GM12878 (cell line): Measurements from ENCODE around the gene AP1M2. TPM values are rescaled to one million over a fixed set of nuclear protein-coding genes. Genes with fewer than 3 reads are reported as not detected.

Source experiments
- ATF7 ChIP-seq: fragments of 450-650 bp; IDR thresholded peaks from 2 replicates; pipeline ENCODE4 v1.6.1; 2016; ENCODE audit warnings: low read depth, mild to moderate bottlenecking
- BHLHE40 ChIP-seq, 2 experiments: fragments of 450-650 bp in 1 of 2; IDR thresholded peaks; 2 replicates each; pipeline ENCODE4 v1.6.1; 2011 to 2017; ENCODE audit warnings: low read depth in 2 of 2, borderline replicate concordance in 1 of 2, improper control_type of control experiment in 1 of 2, low read length in 1 of 2, mild to moderate bottlenecking in 1 of 2
- CBX5 ChIP-seq: sonication (generic); IDR thresholded peaks from 2 replicates; pipeline ENCODE4 v1.6.1; 2016; ENCODE audit warnings: low read depth, moderate library complexity, mild to moderate bottlenecking, inconsistent platforms
- CHD1 ChIP-seq: IDR thresholded peaks from 2 replicates; pipeline ENCODE4 v1.6.1; 2012; ENCODE audit warnings: low read depth, low read length, improper control_type of control experiment
- EED ChIP-seq: sonication (generic); IDR thresholded peaks from 2 replicates; pipeline ENCODE4 v1.6.1; 2016; ENCODE audit warnings: antibody characterized with exemption, low read depth
- ETV6 ChIP-seq, 2 experiments: fragments of 450-650 bp in 1 of 2; IDR thresholded peaks in 1 of 2; conservative IDR thresholded peaks in 1 of 2; 2 replicates each; pipeline ENCODE4 v1.6.1; 2014; ENCODE audit warnings: antibody characterized with exemption in 1 of 2, borderline replicate concordance in 1 of 2, low read depth in 1 of 2, mild to moderate bottlenecking in 1 of 2, moderate library complexity in 1 of 2
- EZH2 ChIP-seq: IDR thresholded peaks from 2 replicates; pipeline ENCODE4 v1.6.1; 2012; ENCODE audit warnings: low read depth, mild to moderate bottlenecking, control low read depth, inconsistent platforms, low read length, borderline replicate concordance; ENCODE audit not compliant: control insufficient read depth
- GABPA ChIP-seq: IDR thresholded peaks from 2 replicates; pipeline ENCODE4 v1.6.1; 2014; ENCODE audit warnings: antibody characterized with exemption, low read depth, mild to moderate bottlenecking, inconsistent platforms
- GATAD2B ChIP-seq: fragments of 450-650 bp; conservative IDR thresholded peaks from 2 replicates; pipeline ENCODE4 v1.6.1; 2017; ENCODE audit warnings: low read depth, mild to moderate bottlenecking, moderate library complexity
- IRF4 ChIP-seq: IDR thresholded peaks from 2 replicates; pipeline ENCODE4 v1.6.1; 2011; ENCODE audit warnings: low read depth, low read length
- LARP7 ChIP-seq: fragments of 450-650 bp; IDR thresholded peaks from 2 replicates; pipeline ENCODE4 v1.6.1; 2017; ENCODE audit warnings: mild to moderate bottlenecking
- MLLT1 ChIP-seq: fragments of 450-650 bp; IDR thresholded peaks from 2 replicates; pipeline ENCODE4 v1.6.1; 2016; ENCODE audit warnings: mild to moderate bottlenecking
- MXI1 ChIP-seq: fragments of 150-350 bp; IDR thresholded peaks from 2 replicates; pipeline ENCODE4 v1.6.1; 2011; ENCODE audit warnings: low read depth, mild to moderate bottlenecking, inconsistent platforms, low read length, improper control_type of control experiment
- NFXL1 ChIP-seq: fragments of 450-650 bp; IDR thresholded peaks from 2 replicates; pipeline ENCODE4 v1.6.1; 2017; ENCODE audit warnings: antibody characterized with exemption, mild to moderate bottlenecking, borderline replicate concordance
- PBX3 ChIP-seq: IDR thresholded peaks from 2 replicates; pipeline ENCODE4 v1.6.1; 2011; ENCODE audit warnings: mild to moderate bottlenecking, low read depth, low read length, moderate library complexity; ENCODE audit not compliant: insufficient replicate concordance
- POLR2AphosphoS2 ChIP-seq: IDR thresholded peaks from 2 replicates; pipeline ENCODE4 v1.6.1; 2011; ENCODE audit warnings: low read depth, mild to moderate bottlenecking, low read length, improper control_type of control experiment, moderate library complexity
- PRDM15 ChIP-seq: fragments of 450-650 bp; formaldehyde crosslinking; IDR thresholded peaks from 2 replicates; pipeline ENCODE4 v1.4.0; 2020; ENCODE audit warnings: mild to moderate bottlenecking, moderate library complexity
- SP1 ChIP-seq: IDR thresholded peaks from one replicate; pipeline ENCODE4 v1.6.1; 2011; ENCODE audit warnings: low read depth, low read length
- ZBTB40 ChIP-seq: fragments of 450-650 bp; IDR thresholded peaks from 2 replicates; pipeline ENCODE4 v1.6.1; 2016; ENCODE audit warnings: mild to moderate bottlenecking, moderate library complexity, borderline replicate concordance
- polyA plus RNA-seq, 11 experiments: library from polyadenylated mRNA; depleted of rRNA in 4 of 11; unstranded in 6 of 11; stranded (reverse) in 5 of 11; fragments of >200 nt; fragmentation: Nextera tagmentation in 4 of 11; fragmentation: Illumina TruSeq in 1 of 11; extraction: Ambion mirVana in 4 of 11; extraction: Trizol in 1 of 11; gene quantifications; 1 replicate in 1 of 11; 2 replicates in 10 of 11; pipeline versions ENCODE4 v1.2.1 to v1.2.3, GENCODE V29; 2011 to 2016; ENCODE audit warnings: inconsistent platforms in 2 of 11, missing spikeins in 2 of 11, low read depth in 1 of 11
- total RNA-seq, 4 experiments: library from RNA; depleted of rRNA in 3 of 4; stranded (reverse); fragments of >200 nt in 3 of 4; fragmentation: Illumina TruSeq in 1 of 4; extraction: Trizol in 1 of 4; gene quantifications; 2 replicates each; pipeline versions ENCODE4 v1.2.1 to v1.2.3, GENCODE V29; 2013 to 2021

Gene AP1M2
- total and polyA plus RNA-seq, 10 of the 15 experiments (the other 5 are each of a cell fraction or from before 2014, with no cell fraction given): 0.72 TPM; not detected in 9

GRCh38 chr19:10566658-10567410 lies 20.3 kb downstream of the AP1M2 start (continued):
- TF ChIP-seq CHD1: no peak
- no peak for TF ChIP-seq SP1
- peak; percentile 41; the same call in 1 of the 2 replicates for TF ChIP-seq GATAD2B
- no peak for TF ChIP-seq POLR2AphosphoS2
- no peak for TF ChIP-seq EZH2
- no peak for TF ChIP-seq GABPA
- peak; percentile 54 for TF ChIP-seq ATF7
- TF ChIP-seq EED: no peak
- peak; percentile 59 to 66; a peak in 2 of 4 replicates for TF ChIP-seq BHLHE40 (IDR thresholded peaks at IDR 0.05; ENCODE audit: borderline replicate concordance in 1 of 2, low read depth in 2 of 2, low read length in 1 of 2)
- TF ChIP-seq LARP7: no peak; the same call in 1 of the 2 replicates
- no peak for TF ChIP-seq CBX5
- TF ChIP-seq PBX3: no peak
- TF ChIP-seq MXI1: no peak
- TF ChIP-seq ETV6 (conservative IDR thresholded peaks at IDR 0.05 in 1 of 2, IDR thresholded peaks at IDR 0.05 in 1 of 2; ENCODE audit: borderline replicate concordance in 1 of 2, low read depth in 1 of 2): no peak
- no peak for TF ChIP-seq ZBTB40
- TF ChIP-seq PRDM15 (CRISPR knock-in tag): no peak
- TF ChIP-seq NFXL1: no peak
- peak; percentile 73 for TF ChIP-seq MLLT1
- no peak for TF ChIP-seq IRF4
